ENCODE measurements around the gene C11orf52. TPM values are rescaled to one million over a fixed set of nuclear protein-coding genes. Genes with fewer than 3 reads are reported as not detected.

The C11orf52 gene
- total and polyA plus RNA-seq, 2 of the 13 experiments (the other 11 are each of a cell fraction or from before 2014, with no cell fraction given), result 7.4 to 11.0 TPM

- TF ChIP-seq ZFP91 (CRISPR knock-in tag; IDR thresholded peaks at IDR 0.05; ENCODE audit: borderline replicate concordance) (peak; percentile 88; the same call in 1 of the 2 replicates), ZNF609 (CRISPR knock-in tag; IDR thresholded peaks at IDR 0.05; ENCODE audit: borderline replicate concordance) (peak; percentile 61; the same call in 1 of the 2 replicates), ZNF510 (CRISPR knock-in tag; IDR thresholded peaks at IDR 0.05; ENCODE audit: low read depth) (peak; percentile 94), DMTF1 (CRISPR knock-in tag; IDR thresholded peaks at IDR 0.05) (no peak), MTA1 (CRISPR knock-in tag; IDR thresholded peaks at IDR 0.05; ENCODE audit: borderline replicate concordance) (peak; percentile 81; the same call in 1 of the 2 replicates), HIVEP1 (CRISPR knock-in tag; IDR thresholded peaks at IDR 0.05) (peak; percentile 77), HNF4A (CRISPR knock-in tag; IDR thresholded peaks at IDR 0.05) (peak; percentile 58; the same call in 1 of the 2 replicates), ZZZ3 (CRISPR knock-in tag; IDR thresholded peaks at IDR 0.05; ENCODE audit: borderline replicate concordance) (no peak; the same call in none of the 2 replicates), ZNF7 (CRISPR knock-in tag; IDR thresholded peaks at IDR 0.05) (no peak), RARG (CRISPR knock-in tag; IDR thresholded peaks at IDR 0.05; ENCODE audit: low read depth) (no peak), RFX3 (CRISPR knock-in tag; IDR thresholded peaks at IDR 0.05) (0 out of 2 replicates have a peak, but pooled peaks have one; percentile 7), PBX3 (CRISPR knock-in tag; IDR thresholded peaks at IDR 0.05; ENCODE audit: borderline replicate concordance) (no peak), ZNF256 (CRISPR knock-in tag; conservative IDR thresholded peaks at IDR 0.05) (no peak; the same call in 1 of the 2 replicates), JUN (CRISPR knock-in tag; IDR thresholded peaks at IDR 0.05) (0 out of 2 replicates have a peak, but pooled peaks have one; percentile 11), ARID3A (IDR thresholded peaks at IDR 0.05; ENCODE audit: low read depth, low read length) (peak; percentile 31; the same call in 1 of the 2 replicates), PRMT3 (CRISPR knock-in tag; IDR thresholded peaks at IDR 0.05; ENCODE audit: borderline replicate concordance, low read depth) (no peak)
Measured at GRCh38 chr11:111878849-111879636, 39.7 kb upstream of the C11orf52 start, which contains the start of the genes CFAP68 and FDXACB1 (continued).
